Karpas-422 (cell line): ENCODE data around the gene DUSP8. TPM values are rescaled to one million over a fixed set of nuclear protein-coding genes. Genes with fewer than 3 reads are reported as not detected.

Source experiments
- DNase-seq: peaks from one replicate; pipeline ENCODE4 v3.0.0-alpha.2; 2015
- H2AFZ ChIP-seq: fragments of 200-600 bp; sonication (generic); 2 replicates; pipeline ENCODE4 v1.6.1; 2014; ENCODE audit warnings: antibody characterized with exemption, low read length, mixed read lengths
- H3K27ac ChIP-seq: fragments of 200-600 bp; sonication (generic); 2 replicates; pipeline ENCODE4 v1.5.1; 2014; ENCODE audit warnings: mild to moderate bottlenecking, low read length, moderate library complexity
- H3K27me3 ChIP-seq: fragments of 200-600 bp; sonication (generic); 2 replicates; pipeline ENCODE4 v1.6.1; 2014; ENCODE audit warnings: low read length, mixed read lengths
- H3K36me3 ChIP-seq: fragments of 200-600 bp; sonication (generic); 2 replicates; pipeline ENCODE4 v1.6.1; 2014; ENCODE audit warnings: low read length, mixed read lengths; ENCODE audit not compliant: insufficient read depth
- H3K4me1 ChIP-seq: fragments of 200-600 bp; sonication (generic); 2 replicates; pipeline ENCODE4 v1.6.1; 2014; ENCODE audit warnings: mild to moderate bottlenecking, low read length, mixed read lengths
- H3K4me2 ChIP-seq: fragments of 200-600 bp; sonication (generic); 2 replicates; pipeline ENCODE4 v1.6.1; 2014; ENCODE audit warnings: low read length, low read depth, mild to moderate bottlenecking; ENCODE audit not compliant: poor library complexity, severe bottlenecking
- H3K4me3 ChIP-seq: fragments of 200-600 bp; sonication (generic); 2 replicates; pipeline ENCODE4 v1.5.1; 2014; ENCODE audit warnings: mild to moderate bottlenecking, antibody characterized with exemption, low read length, mixed read lengths
- H3K79me2 ChIP-seq: fragments of 200-600 bp; sonication (generic); 2 replicates; pipeline ENCODE4 v1.6.1; 2014; ENCODE audit warnings: mild to moderate bottlenecking, low read length, mixed read lengths
- H3K9ac ChIP-seq: fragments of 200-600 bp; sonication (generic); 2 replicates; pipeline ENCODE4 v1.6.0; 2014; ENCODE audit warnings: low read length
- H3K9me2 ChIP-seq: fragments of 200-600 bp; sonication (generic), shearing (Covaris generic); replicated peaks from 2 replicates; pipeline ENCODE4 v1.6.0; 2014; ENCODE audit warnings: mild to moderate bottlenecking, low read length, moderate library complexity; ENCODE audit not compliant: insufficient read depth
- H3K9me3 ChIP-seq: fragments of 300-700, 200-600 bp; sonication (generic); 2 replicates; pipeline ENCODE4 v1.6.1; 2014; ENCODE audit warnings: low read length, mixed read lengths
- H4K20me1 ChIP-seq: fragments of 200-600 bp; sonication (generic); 2 replicates; pipeline ENCODE4 v1.6.1; 2014; ENCODE audit warnings: mild to moderate bottlenecking, antibody characterized with exemption, low read length, low read depth; ENCODE audit not compliant: insufficient read depth
- total RNA-seq: library from RNA; depleted of rRNA; stranded (reverse); fragments of >200 nt; shearing (Covaris generic); gene quantifications from 2 replicates; pipeline ENCODE4 v1.2.3, GENCODE V29; 2014; ENCODE audit warnings: low replicate concordance

DUSP8 gene
- total RNA-seq, 1 experiment from 2014 or later, result not detected

DNA sequence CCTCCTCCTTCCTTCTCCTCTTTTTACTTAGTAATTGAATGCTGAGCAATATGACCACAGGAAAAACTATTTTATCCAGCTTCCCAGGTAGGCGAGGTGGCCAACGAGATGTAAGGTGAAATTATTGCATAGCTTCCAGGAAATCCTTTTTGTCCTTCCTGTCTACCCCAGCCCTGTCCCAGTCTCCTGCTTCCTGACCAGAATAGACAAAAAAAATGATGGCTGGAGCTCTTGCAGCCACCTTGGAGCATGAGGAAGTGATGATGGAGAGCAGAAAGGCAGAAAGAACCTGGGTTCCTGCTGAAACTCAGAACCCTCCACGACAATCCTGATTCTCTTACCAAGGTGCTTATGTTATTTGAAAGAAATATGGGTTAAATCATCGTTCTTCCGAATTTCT lies 33.9 kb downstream of the DUSP8 start:
- Histone ChIP-seq H3K36me3 (no peaks in the 10 kb centered on the region), H3K9me2 (no peaks in the 10 kb centered on the region)

DNA sequence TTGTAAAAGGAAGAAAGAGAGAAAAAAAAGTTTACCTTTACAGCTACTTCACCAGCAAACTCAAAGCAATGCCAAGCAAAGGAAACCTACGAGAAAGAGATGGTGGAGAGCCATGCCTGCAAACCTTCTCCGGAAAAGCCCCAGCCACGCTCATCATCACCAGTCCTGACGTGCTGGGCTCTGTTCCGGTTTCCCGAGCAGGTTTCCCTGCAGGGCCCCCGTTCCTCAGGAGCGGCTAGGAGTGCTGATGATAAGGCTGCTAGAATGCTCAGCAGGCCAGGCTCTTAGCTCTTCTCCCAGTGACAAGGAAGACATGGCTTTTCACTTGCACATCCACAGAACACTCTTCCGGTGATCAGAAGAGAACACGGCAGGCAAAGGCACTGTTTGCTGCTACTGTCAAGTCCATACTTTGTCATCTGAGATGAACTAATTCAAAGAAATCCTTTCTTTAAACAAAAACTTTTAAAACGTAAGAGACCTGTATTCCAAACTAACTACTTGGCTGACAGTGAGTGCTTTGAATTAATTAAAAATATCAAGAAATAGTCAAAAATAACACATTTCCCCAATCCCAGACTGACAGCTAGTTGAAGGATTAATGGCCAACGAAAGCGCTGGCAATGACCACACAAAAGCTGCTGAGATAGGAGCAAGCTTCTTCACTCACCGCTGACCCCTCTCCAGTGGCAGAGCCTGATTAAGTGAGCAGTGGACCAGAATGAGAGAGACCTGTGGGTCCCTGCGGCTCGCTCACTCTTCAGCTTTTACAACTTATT lies 35.8 kb downstream of the DUSP8 start:
- Histone ChIP-seq H3K9me2 (no peaks in the 10 kb centered on the region), H3K79me2 (peaks cover 7% of the 10 kb centered on the region), H4K20me1 (peaks cover 17% of the 10 kb centered on the region; the same call in 1 of the 2 replicates), H3K4me1 (no peaks in the 10 kb centered on the region), H3K27ac (no peak overlapping the region), H3K4me3 (no peak overlapping the region), H3K9me3 (no peaks in the 10 kb centered on the region), H3K9ac (no peak overlapping the region), H3K36me3 (no peaks in the 10 kb centered on the region), H2AFZ (no peak overlapping the region), H3K27me3 (no peaks in the 10 kb centered on the region), H3K4me2 (no peak overlapping the region)
- no peak for DNase-seq

More for the DNA sequence above, 33.9 kb downstream of the DUSP8 start:
- H3K4me3 ChIP-seq, result no peak overlapping the region
- no peaks in the 10 kb centered on the region for H3K27me3 ChIP-seq
- H4K20me1 ChIP-seq, result 0 out of 2 replicates have a peak, but pooled peaks cover 4% of the 10 kb centered on the region
- H3K27ac ChIP-seq, result no peak overlapping the region
- H3K4me1 ChIP-seq, result no peaks in the 10 kb centered on the region
- no peaks in the 10 kb centered on the region for H3K9me3 ChIP-seq
- DNase-seq, result no peak
- no peak overlapping the region for H3K9ac ChIP-seq
- no peak overlapping the region for H3K4me2 ChIP-seq
- peaks cover 7% of the 10 kb centered on the region for H3K79me2 ChIP-seq
- no peak overlapping the region for H2AFZ ChIP-seq

DNA sequence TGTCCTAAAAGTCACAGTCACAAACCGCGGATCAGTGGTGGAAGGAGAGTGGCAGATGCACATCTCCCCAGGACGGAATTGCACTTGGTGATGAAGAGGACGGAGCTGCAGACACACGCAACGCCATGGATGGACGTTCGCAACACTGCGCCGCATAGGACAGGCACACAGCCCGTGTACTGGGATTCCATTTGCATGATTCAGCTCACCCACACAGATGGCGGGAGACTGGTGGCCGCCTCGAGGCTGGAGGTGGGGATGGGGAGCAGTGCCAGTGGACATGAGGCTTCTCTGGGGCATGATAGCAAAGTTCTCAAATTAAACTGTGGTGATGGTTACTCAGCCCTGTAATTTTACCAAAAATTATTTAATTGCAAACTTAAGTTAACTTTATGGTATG lies 37.4 kb downstream of the DUSP8 start:
- Histone ChIP-seq H2AFZ (no peak overlapping the region), H3K4me1 (no peaks in the 10 kb centered on the region), H3K27me3 (no peaks in the 10 kb centered on the region), H3K36me3 (no peaks in the 10 kb centered on the region), H4K20me1 (peaks cover 28% of the 10 kb centered on the region; the same call in 1 of the 2 replicates), H3K9ac (no peak overlapping the region), H3K79me2 (peaks cover 7% of the 10 kb centered on the region), H3K4me2 (no peak overlapping the region), H3K9me2 (no peaks in the 10 kb centered on the region), H3K9me3 (no peaks in the 10 kb centered on the region), H3K27ac (no peak overlapping the region), H3K4me3 (no peak overlapping the region)
- no peak for DNase-seq

DNA sequence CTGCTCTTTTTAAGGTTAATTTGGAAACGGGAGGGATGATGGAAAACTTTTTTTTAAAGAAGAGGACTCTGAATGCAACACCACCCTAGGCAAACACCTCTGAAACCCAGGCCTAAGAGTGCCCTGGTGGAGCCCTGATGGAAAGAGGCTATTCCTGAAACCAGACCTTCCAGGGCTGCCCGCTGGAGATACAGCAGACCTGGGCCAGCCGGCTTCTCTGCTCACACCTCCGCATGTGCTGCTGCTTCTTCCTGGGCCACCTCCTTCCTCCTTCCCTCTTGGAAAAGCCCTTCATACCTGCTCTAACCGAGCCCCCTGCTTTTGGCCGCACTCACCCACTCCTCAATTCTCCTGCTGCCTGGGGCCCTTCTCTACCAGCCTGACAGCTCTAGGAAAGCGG lies 37.9 kb downstream of the DUSP8 start:
- Histone ChIP-seq H3K27ac (no peak overlapping the region), H3K36me3 (no peaks in the 10 kb centered on the region), H4K20me1 (peaks cover 33% of the 10 kb centered on the region; the same call in 1 of the 2 replicates), H3K4me1 (no peaks in the 10 kb centered on the region), H3K9me2 (no peaks in the 10 kb centered on the region), H3K9ac (no peak overlapping the region), H3K9me3 (no peaks in the 10 kb centered on the region), H3K79me2 (peaks cover 7% of the 10 kb centered on the region), H2AFZ (no peak overlapping the region), H3K27me3 (no peaks in the 10 kb centered on the region), H3K4me3 (no peak overlapping the region), H3K4me2 (no peak overlapping the region)
- no peak for DNase-seq

DNA sequence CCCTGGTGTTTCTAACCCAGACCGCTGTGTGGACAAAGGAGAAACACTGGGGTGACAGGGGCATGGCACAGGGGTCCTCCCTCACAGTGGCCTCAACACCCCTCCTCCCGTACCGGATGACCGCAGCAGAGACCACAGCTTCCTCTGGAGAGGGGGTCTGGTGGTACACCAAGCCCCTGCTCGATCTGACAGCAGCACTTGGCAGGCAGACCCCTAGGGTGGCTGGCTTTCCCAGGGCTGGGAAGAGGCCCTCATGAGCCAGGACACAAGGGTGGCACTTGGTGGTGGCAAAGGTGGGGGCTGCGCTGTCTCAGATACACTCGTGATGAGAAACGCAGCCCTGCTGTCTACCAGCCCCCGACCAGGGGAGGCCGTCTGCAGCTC lies 38.7 kb downstream of the DUSP8 start:
- H3K9ac ChIP-seq, result no peak overlapping the region
- no peak overlapping the region for H3K4me2 ChIP-seq
- no peaks in the 10 kb centered on the region for H3K27me3 ChIP-seq
- H3K9me3 ChIP-seq, result no peaks in the 10 kb centered on the region
- no peaks in the 10 kb centered on the region for H3K9me2 ChIP-seq
- H3K36me3 ChIP-seq, result no peaks in the 10 kb centered on the region
- H3K79me2 ChIP-seq, result peaks cover 7% of the 10 kb centered on the region
- peaks cover 40% of the 10 kb centered on the region; the same call in 1 of the 2 replicates for H4K20me1 ChIP-seq
- H2AFZ ChIP-seq, result no peak overlapping the region
- no peak overlapping the region for H3K27ac ChIP-seq
- no peaks in the 10 kb centered on the region for H3K4me1 ChIP-seq
- H3K4me3 ChIP-seq, result no peak overlapping the region
- DNase-seq, result no peak

DNA sequence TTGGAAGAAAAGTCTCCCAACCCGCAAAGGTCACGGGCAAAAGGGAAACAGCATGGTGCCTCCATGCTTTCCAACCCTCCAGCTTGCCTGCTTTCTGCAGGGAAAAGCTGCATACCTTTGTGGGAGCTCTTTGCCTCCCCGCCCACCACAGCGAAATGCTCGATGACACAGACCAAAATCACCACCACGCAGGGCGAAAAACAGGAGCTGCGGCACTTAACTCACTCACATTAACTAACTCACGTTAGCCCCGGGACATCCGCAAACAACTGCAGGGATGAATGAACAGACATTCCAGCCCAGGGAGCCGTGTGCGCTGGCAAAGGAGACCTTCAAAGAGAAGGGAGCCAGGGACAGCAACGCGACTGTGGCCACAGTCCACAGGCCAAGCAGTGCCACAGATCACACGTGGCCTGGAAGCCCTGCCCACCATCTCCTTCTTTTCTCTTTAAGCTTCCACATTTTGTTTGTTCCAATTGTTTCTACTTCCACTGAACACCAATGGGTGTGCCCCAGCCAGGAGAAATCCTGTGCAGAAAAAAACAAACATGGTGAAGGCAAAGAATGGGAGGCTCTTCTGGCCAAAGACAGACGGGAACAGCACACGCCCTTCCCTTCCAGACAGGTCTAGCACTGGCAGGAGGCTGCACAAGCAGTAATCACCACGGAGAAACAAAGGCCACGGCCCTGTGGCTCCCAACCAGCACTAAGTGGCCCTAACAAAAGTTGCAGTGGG lies 39.3 kb downstream of the DUSP8 start:
- H3K27me3 ChIP-seq, result no peaks in the 10 kb centered on the region
- H3K27ac ChIP-seq, result no peak overlapping the region
- no peaks in the 10 kb centered on the region for H3K4me1 ChIP-seq
- no peak for DNase-seq
- H3K9me3 ChIP-seq, result no peaks in the 10 kb centered on the region
- H3K4me2 ChIP-seq, result no peak overlapping the region
- peaks cover 7% of the 10 kb centered on the region for H3K79me2 ChIP-seq
- H3K9ac ChIP-seq, result no peak overlapping the region
- H2AFZ ChIP-seq, result no peak overlapping the region
- H3K36me3 ChIP-seq, result no peaks in the 10 kb centered on the region
- H3K9me2 ChIP-seq, result no peaks in the 10 kb centered on the region
- H4K20me1 ChIP-seq, result peaks cover 45% of the 10 kb centered on the region; the same call in 1 of the 2 replicates
- H3K4me3 ChIP-seq, result no peak overlapping the region

DNA sequence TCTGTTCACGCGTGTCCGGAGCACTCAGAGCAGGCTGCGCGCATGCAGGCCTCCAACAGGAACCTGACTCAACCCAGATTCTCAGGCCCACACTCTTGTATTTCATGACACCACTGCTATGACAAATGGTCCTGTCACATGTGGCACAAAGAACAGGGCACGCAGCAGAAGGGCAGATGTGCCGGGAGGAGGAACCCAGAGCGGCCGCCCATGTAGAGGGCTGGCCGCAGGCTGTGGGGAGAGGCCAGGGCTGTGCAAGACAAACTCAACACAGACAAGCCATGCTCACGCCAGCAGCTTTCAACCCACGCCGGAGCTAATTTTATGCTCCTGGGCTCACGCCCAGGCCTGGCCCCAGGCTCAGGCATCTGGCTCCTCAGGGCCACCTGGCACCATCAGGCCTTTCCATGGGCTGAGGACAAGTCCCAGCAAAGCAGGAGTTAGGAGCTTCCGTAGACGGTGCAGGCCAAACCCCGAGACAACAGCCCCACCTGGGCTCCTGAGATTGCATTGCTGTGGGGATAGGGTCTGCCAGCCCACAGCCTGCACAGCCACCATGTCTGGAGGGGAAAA lies 40.0 kb downstream of the DUSP8 start:
- H3K79me2 ChIP-seq, result peaks cover 3% of the 10 kb centered on the region; the same call in 1 of the 2 replicates
- no peaks in the 10 kb centered on the region for H3K9me3 ChIP-seq
- H2AFZ ChIP-seq, result no peak overlapping the region
- no peaks in the 10 kb centered on the region for H3K27me3 ChIP-seq
- H3K4me3 ChIP-seq, result no peak overlapping the region
- H3K4me2 ChIP-seq, result no peak overlapping the region
- H3K36me3 ChIP-seq, result no peaks in the 10 kb centered on the region
- H3K9me2 ChIP-seq, result no peaks in the 10 kb centered on the region
- H3K9ac ChIP-seq, result no peak overlapping the region
- H3K4me1 ChIP-seq, result no peaks in the 10 kb centered on the region
- no peak for DNase-seq
- no peak overlapping the region for H3K27ac ChIP-seq
- H4K20me1 ChIP-seq, result peaks cover 49% of the 10 kb centered on the region; the same call in 1 of the 2 replicates

DNA sequence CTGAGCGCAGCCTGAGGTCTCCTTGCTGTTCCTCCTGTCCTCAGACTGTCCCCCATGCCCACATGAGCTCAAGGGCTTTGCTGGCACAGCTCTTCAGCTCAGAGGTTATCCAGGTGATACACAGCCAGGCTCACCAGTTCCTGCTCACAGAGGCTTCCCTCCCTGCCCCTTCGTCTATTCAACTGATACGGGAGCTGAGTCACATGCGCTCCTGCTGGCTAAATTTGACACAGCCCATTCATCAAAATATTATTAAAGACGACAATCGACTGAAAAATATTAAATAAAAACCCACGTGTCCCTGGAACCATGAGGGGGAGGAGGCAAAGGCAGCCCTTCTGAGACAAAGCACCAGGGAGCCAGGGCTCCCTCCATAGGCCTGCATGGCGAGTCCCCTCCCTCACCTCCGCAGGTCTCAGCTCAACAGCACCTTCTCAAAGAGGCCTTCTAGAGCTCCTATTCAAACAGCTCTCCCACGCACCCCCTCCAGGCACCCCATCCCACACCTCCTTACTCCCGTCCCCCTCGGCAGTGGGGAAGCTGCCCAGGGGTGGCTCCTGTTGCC lies 40.5 kb downstream of the DUSP8 start:
- no peaks in the 10 kb centered on the region for H3K9me3 ChIP-seq
- H4K20me1 ChIP-seq, result peaks cover 50% of the 10 kb centered on the region; the same call in 1 of the 2 replicates
- no peak overlapping the region for H3K4me3 ChIP-seq
- H3K27me3 ChIP-seq, result no peaks in the 10 kb centered on the region
- no peak overlapping the region for H2AFZ ChIP-seq
- no peaks in the 10 kb centered on the region for H3K4me1 ChIP-seq
- no peaks in the 10 kb centered on the region for H3K36me3 ChIP-seq
- H3K27ac ChIP-seq, result no peak overlapping the region
- no peaks in the 10 kb centered on the region for H3K9me2 ChIP-seq
- peaks cover 3% of the 10 kb centered on the region; the same call in 1 of the 2 replicates for H3K79me2 ChIP-seq
- no peak for DNase-seq
- H3K4me2 ChIP-seq, result no peak overlapping the region
- H3K9ac ChIP-seq, result no peak overlapping the region
